HG03442 (cell line): Measurements from ENCODE around the gene NBEA.
"Not testable (repeated sequence)": the region's sequence is repeated elsewhere in the genome, so short reads cannot be mapped to it uniquely, and the experiment has no call there.

Source experiments
- ATAC-seq: cut with Tn5 transposase; IDR thresholded peaks from one replicate; pipeline ENCODE4 v1.9.1; 2021; ENCODE audit warnings: mild to moderate bottlenecking, moderate library complexity; ENCODE audit not compliant: unreplicated experiment

NBEA gene

GRCh38 chr13:35058585-35058984 is 116.5 kb downstream of the NBEA start:
- ATAC-seq: peak; percentile 96

GRCh38 chr13:35086667-35087066 is 144.6 kb downstream of the NBEA start:
- no peak for ATAC-seq

GRCh38 chr13:35092251-35092650 is 150.2 kb downstream of the NBEA start:
- no peak for ATAC-seq

- no peak for ATAC-seq
These were observed 150.7 kb downstream of the NBEA start for GRCh38 chr13:35092751-35093150.

- ATAC-seq: no peak
These were observed 151.3 kb downstream of the NBEA start for GRCh38 chr13:35093356-35093755.

- ATAC-seq: not testable (repeated sequence)
These were observed 164.7 kb downstream of the NBEA start for GRCh38 chr13:35106771-35107170.

GRCh38 chr13:35107535-35107934 is 165.5 kb downstream of the NBEA start:
- ATAC-seq: no peak

GRCh38 chr13:35113612-35114011 is 171.5 kb downstream of the NBEA start:
- ATAC-seq: not testable (repeated sequence)

GRCh38 chr13:35127466-35127865 is 185.4 kb downstream of the NBEA start:
- no peak for ATAC-seq

GRCh38 chr13:35129500-35129899 is 187.4 kb downstream of the NBEA start:
- ATAC-seq: no peak

GRCh38 chr13:35131471-35131870 is 189.4 kb downstream of the NBEA start:
- ATAC-seq: no peak

- ATAC-seq: no peak
These were observed 194.5 kb downstream of the NBEA start for GRCh38 chr13:35136585-35136984.

GRCh38 chr13:35139591-35139990 is 197.5 kb downstream of the NBEA start:
- no peak for ATAC-seq

- ATAC-seq: no peak
These were observed 198.3 kb downstream of the NBEA start for GRCh38 chr13:35140321-35140720.

GRCh38 chr13:35140831-35141230 is 198.8 kb downstream of the NBEA start:
- no peak for ATAC-seq

GRCh38 chr13:35143123-35143522 is 201.1 kb downstream of the NBEA start:
- no peak for ATAC-seq

GRCh38 chr13:35144166-35144890 is 202.3 kb downstream of the NBEA start:
- ATAC-seq: no peak

- ATAC-seq: no peak
These were observed 204.6 kb downstream of the NBEA start for GRCh38 chr13:35146686-35147085.

- ATAC-seq: peak; percentile 63
These were observed 215.2 kb downstream of the NBEA start for GRCh38 chr13:35157143-35157755.

- ATAC-seq: no peak
These were observed 217.0 kb downstream of the NBEA start for GRCh38 chr13:35159041-35159440.

GRCh38 chr13:35160896-35161295 is 218.8 kb downstream of the NBEA start:
- no peak for ATAC-seq

- no peak for ATAC-seq
These were observed 220.3 kb downstream of the NBEA start for GRCh38 chr13:35162420-35162819.

GRCh38 chr13:35163674-35164073 is 221.6 kb downstream of the NBEA start:
- ATAC-seq: peak; percentile 48
